SH-SY5Y (cell line): Measurements from ENCODE around the gene TNS3.

ENCODE experiments used
- GATA2 ChIP-seq: IDR thresholded peaks from 2 replicates; pipeline ENCODE4 v1.6.1; 2011; ENCODE audit warnings: mild to moderate bottlenecking, low read depth, low read length
- GATA3 ChIP-seq: IDR thresholded peaks from 2 replicates; pipeline ENCODE4 v1.6.1; 2011; ENCODE audit warnings: low read depth, mild to moderate bottlenecking, low read length, moderate library complexity

TNS3 gene

GRCh38 chr7:47332681-47333553 is 249.0 kb downstream of the TNS3 start:
- TF ChIP-seq GATA3 = no peak

- TF ChIP-seq GATA2 = no peak
Observed at GRCh38 chr7:47332213-47332612, 249.7 kb downstream of the TNS3 start.

GRCh38 chr7:47331179-47331565 is 250.7 kb downstream of the TNS3 start:
- TF ChIP-seq GATA3 = no peak
- no peak for TF ChIP-seq GATA2

- TF ChIP-seq GATA2 (no peak), GATA3 (no peak)
Observed at GRCh38 chr7:47330561-47331178, 251.2 kb downstream of the TNS3 start.

- no peak for TF ChIP-seq GATA2
- no peak for TF ChIP-seq GATA3
Observed at GRCh38 chr7:47330026-47330425, 251.9 kb downstream of the TNS3 start.

- no peak for TF ChIP-seq GATA3
- no peak for TF ChIP-seq GATA2
Observed at GRCh38 chr7:47329320-47329926, 252.5 kb downstream of the TNS3 start.

GRCh38 chr7:47328392-47329319 is 253.3 kb downstream of the TNS3 start:
- TF ChIP-seq GATA2 (no peak), GATA3 (no peak)

- TF ChIP-seq GATA2 = no peak
- no peak for TF ChIP-seq GATA3
Observed at GRCh38 chr7:47327698-47328391, 254.1 kb downstream of the TNS3 start.

GRCh38 chr7:47327346-47327697 is 254.6 kb downstream of the TNS3 start:
- TF ChIP-seq GATA3 (no peak), GATA2 (no peak)

GRCh38 chr7:47326808-47327207 is 255.1 kb downstream of the TNS3 start:
- TF ChIP-seq GATA3 = no peak
- TF ChIP-seq GATA2 = peak; percentile 58

GRCh38 chr7:47326220-47326619 is 255.7 kb downstream of the TNS3 start:
- TF ChIP-seq GATA2 = no peak
- TF ChIP-seq GATA3 = no peak

GRCh38 chr7:47325337-47325736 is 256.6 kb downstream of the TNS3 start:
- no peak for TF ChIP-seq GATA2
- no peak for TF ChIP-seq GATA3

- no peak for TF ChIP-seq GATA2
Observed at GRCh38 chr7:47323904-47324303, 258.0 kb downstream of the TNS3 start.
